Testis (tissue), 3 donors: ENCODE data around the gene TEX53. TPM values are rescaled to one million over a fixed set of nuclear protein-coding genes. Genes with fewer than 3 reads are reported as not detected.

Experiments used
- DNase-seq: peaks from one replicate; pipeline ENCODE4 v3.0.0-alpha.2; 2019
- H3K27ac ChIP-seq, 2 donors: fragments of 200-600 bp; sonication (generic); one replicate each; pipeline ENCODE4 v1.5.1; 2019
- H3K27me3 ChIP-seq: fragments of 200-600 bp; sonication (generic); one replicate; pipeline ENCODE4 v1.5.1; 2019
- H3K36me3 ChIP-seq: fragments of 200-600 bp; sonication (generic); one replicate; pipeline ENCODE4 v1.5.1; 2017; ENCODE audit warnings: low read depth; ENCODE audit errors: missing control alignments
- H3K4me1 ChIP-seq: fragments of 200-600 bp; sonication (generic); one replicate; pipeline ENCODE4 v1.5.1; 2019
- H3K4me3 ChIP-seq, 2 donors: fragments of 200-600 bp; sonication (generic); one replicate each; pipeline ENCODE4 v1.5.1; 2017 to 2019
- H3K9me3 ChIP-seq: fragments of 200-600 bp; sonication (generic); one replicate; pipeline ENCODE4 v1.5.1; 2017
- POLR2A ChIP-seq: fragments of 450-650 bp; IDR thresholded peaks from one replicate; pipeline ENCODE4 v1.6.1; 2017; ENCODE audit warnings: antibody characterized with exemption, mild to moderate bottlenecking, moderate library complexity
- WGBS, 2 donors: methylation state at CpG; one replicate each; pipeline ENCODE4 v1.1.5; 2018; 5-methylcytosine and 5-hydroxymethylcytosine counted together
- intact Hi-C: fragments of 100-400 bp; cut with DNase I; formaldehyde crosslinking; loops from one replicate; pipeline ENCODE4 v1.15.1; 2023; ENCODE audit warnings: low total_unique reads
- polyA plus RNA-seq: library from polyadenylated mRNA; stranded (reverse); fragments of 350-450 nt; fragmentation: Illumina TruSeq; extraction: RNeasy Lipid Tissue Mini Kit (QIAGEN cat#74804); gene quantifications from one replicate; pipeline ENCODE4 v1.2.3, GENCODE V29; 2014; ENCODE audit warnings: low read depth, low replicate concordance; ENCODE audit not compliant: insufficient read depth
- total RNA-seq, 2 donors: library from RNA; depleted of rRNA; stranded (reverse); fragments of >200 nt; gene quantifications; one replicate each; pipeline ENCODE4 v1.2.3, GENCODE V29; 2016
- TF ChIP-seq, protein P1 (sequence below), 3 experiments: fragments of 450-650 bp in 2 of 3; fragments of 200-600 bp in 1 of 3; sonication (generic) in 1 of 3; IDR thresholded peaks; one replicate each; pipeline ENCODE4 v1.5.1; 2016 to 2019; ENCODE audit warnings: antibody characterized with exemption in 3 of 3, mild to moderate bottlenecking in 2 of 3, moderate library complexity in 1 of 3

TEX53 gene
- total and polyA plus RNA-seq, 3 donors from 2014 or later = 13.4 to 68.8 (median 23.5) TPM

DNA sequence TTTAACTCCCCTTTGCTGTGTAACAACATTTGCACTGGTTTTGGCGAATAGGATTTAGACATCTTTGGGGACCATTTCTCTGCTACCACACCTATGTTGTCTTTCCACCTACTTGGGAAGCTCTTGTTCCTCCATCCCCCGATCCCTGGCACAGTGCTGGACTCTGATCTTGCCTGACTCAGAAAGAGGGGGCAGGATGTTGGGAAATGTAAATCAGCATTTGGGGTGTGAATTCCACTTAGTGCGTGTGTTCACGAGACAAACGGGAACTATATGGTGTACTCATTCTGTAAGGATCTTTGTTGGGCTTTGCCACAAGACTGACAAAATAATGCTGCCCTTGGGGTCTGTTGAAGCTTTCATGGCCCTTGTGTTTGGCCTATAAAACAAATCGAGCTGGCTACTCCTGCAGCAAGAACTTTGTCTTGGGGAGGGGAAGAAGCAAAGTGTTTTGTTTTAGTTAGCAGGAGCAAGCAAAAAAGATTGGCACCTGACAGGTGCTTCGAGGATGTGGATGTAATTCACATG is 28.0 kb downstream of the TEX53 start:
- Histone ChIP-seq H3K27ac (no peak overlapping the region), H3K9me3 (no peaks in the 10 kb centered on the region), H3K36me3 (no peaks in the 10 kb centered on the region), H3K4me3 (no peak overlapping the region), H3K27me3 (no peaks in the 10 kb centered on the region), H3K4me1 (no peaks in the 10 kb centered on the region)
- WGBS, 2 donors = 91 to 92% methylated on average over 7 of the region's 7 CpGs
- DNase-seq = no peak
- TF ChIP-seq POLR2A = no peak
- TF ChIP-seq, protein P1, sequence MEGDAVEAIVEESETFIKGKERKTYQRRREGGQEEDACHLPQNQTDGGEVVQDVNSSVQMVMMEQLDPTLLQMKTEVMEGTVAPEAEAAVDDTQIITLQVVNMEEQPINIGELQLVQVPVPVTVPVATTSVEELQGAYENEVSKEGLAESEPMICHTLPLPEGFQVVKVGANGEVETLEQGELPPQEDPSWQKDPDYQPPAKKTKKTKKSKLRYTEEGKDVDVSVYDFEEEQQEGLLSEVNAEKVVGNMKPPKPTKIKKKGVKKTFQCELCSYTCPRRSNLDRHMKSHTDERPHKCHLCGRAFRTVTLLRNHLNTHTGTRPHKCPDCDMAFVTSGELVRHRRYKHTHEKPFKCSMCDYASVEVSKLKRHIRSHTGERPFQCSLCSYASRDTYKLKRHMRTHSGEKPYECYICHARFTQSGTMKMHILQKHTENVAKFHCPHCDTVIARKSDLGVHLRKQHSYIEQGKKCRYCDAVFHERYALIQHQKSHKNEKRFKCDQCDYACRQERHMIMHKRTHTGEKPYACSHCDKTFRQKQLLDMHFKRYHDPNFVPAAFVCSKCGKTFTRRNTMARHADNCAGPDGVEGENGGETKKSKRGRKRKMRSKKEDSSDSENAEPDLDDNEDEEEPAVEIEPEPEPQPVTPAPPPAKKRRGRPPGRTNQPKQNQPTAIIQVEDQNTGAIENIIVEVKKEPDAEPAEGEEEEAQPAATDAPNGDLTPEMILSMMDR (IDR thresholded peaks at IDR 0.05) = no peak
- intact Hi-C loops = no loop called here

DNA sequence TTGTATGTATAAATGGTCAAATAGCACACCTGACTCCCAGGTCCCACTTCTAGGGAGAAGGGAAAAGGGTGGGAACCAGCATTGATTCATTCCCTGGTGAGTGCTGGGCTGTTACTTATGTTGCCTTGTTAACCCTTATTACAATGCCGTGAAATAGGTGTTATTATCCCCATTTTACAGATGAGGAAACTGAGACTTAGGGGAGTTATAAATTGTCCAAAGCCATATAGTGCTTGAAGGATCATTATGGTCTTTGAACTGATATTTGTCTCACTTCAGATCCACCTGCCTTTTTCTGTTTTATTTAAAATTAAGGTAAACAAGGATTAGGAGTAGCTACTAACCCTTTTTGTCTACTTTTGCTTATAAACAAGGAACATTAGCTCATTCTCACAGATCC is 30.1 kb downstream of the TEX53 start:
- intact Hi-C loops = no loop called here
- no peak for TF ChIP-seq POLR2A
- TF ChIP-seq, protein P1 (IDR thresholded peaks at IDR 0.05) = no peak
- H3K4me1 ChIP-seq = no peaks in the 10 kb centered on the region
- no peaks in the 10 kb centered on the region for H3K36me3 ChIP-seq
- no peaks in the 10 kb centered on the region for H3K27me3 ChIP-seq
- 92 to 97% methylated on average over 1 of the region's 1 CpG for WGBS, 2 donors
- no peak for DNase-seq
- no peak overlapping the region for H3K27ac ChIP-seq
- no peak overlapping the region for H3K4me3 ChIP-seq
- no peaks in the 10 kb centered on the region for H3K9me3 ChIP-seq

GRCh38 chr9:114626415-114627020 is 31.1 kb downstream of the TEX53 start:
- no peaks in the 10 kb centered on the region for H3K27me3 ChIP-seq
- 73 to 79% methylated on average over 4 of the region's 4 CpGs for WGBS, 2 donors
- no peak overlapping the region for H3K4me3 ChIP-seq
- H3K36me3 ChIP-seq = no peaks in the 10 kb centered on the region
- DNase-seq = no peak
- no peak overlapping the region for H3K27ac ChIP-seq
- intact Hi-C loops = no loop called here
- H3K9me3 ChIP-seq = no peaks in the 10 kb centered on the region
- TF ChIP-seq, protein P1 (IDR thresholded peaks at IDR 0.05) = no peak
- TF ChIP-seq POLR2A = no peak
- no peaks in the 10 kb centered on the region for H3K4me1 ChIP-seq

DNA sequence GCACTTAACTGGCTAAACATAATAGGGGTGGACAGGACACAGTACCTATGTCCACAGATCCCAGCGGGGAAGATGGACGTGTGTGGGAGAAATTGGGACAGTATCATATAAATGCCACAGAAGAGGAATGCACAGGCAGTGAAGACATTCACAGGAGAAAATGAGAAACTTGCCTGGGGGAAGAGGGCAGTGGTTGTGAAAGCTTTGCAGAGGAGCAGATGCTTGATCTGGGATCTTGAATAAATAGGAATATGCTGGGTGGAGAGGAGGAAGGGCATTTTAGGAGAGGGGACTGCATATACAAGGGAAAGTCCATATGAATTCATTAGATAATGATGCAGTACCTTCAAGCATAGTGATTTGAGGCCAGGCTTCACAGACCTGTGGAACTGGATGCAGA is 32.9 kb downstream of the TEX53 start:
- H3K27ac ChIP-seq = no peak overlapping the region
- intact Hi-C loops = no loop called here
- no peaks in the 10 kb centered on the region for H3K27me3 ChIP-seq
- no peaks in the 10 kb centered on the region for H3K36me3 ChIP-seq
- no peaks in the 10 kb centered on the region for H3K9me3 ChIP-seq
- DNase-seq = no peak
- 93 to 97% methylated on average over 2 of the region's 2 CpGs for WGBS, 2 donors
- no peaks in the 10 kb centered on the region for H3K4me1 ChIP-seq
- H3K4me3 ChIP-seq = no peak overlapping the region
- TF ChIP-seq POLR2A = no peak
- TF ChIP-seq, protein P1 (IDR thresholded peaks at IDR 0.05) = no peak
